ENCODE results near the gene MBNL1. TPM values are rescaled to one million over a fixed set of nuclear protein-coding genes. Genes with fewer than 3 reads are reported as not detected.

Gene MBNL1
- polyA plus RNA-seq, 1 experiment, result 203 TPM

DNA sequence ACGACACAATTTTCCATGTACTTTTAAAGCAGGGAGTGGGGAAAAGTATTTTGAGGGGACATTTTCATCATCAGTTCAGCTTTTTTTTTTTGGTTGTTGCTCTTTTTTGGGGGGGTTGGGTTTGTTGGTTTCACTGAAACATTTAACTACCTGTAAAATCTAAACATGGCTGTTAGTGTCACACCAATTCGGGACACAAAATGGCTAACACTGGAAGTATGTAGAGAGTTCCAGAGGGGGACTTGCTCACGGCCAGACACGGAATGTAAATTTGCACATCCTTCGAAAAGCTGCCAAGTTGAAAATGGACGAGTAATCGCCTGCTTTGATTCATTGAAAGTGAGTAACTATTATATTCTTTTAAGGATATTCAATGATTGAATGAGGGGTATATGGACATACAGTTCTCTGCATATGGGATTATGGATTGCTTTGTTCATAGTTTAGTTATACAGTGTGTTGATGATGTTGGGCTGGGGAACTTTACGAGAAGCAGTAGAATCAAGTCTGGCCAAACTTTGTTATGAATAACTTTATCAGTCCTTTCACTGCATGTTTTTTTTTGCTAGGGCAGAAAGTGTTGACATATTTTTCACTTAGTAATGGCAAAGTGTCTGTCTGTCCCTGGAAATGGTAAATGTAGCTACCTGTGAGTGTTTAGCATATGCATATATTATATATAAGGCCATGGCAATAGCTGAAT is 31.5 kb downstream of the MBNL1 start:
- CTCF ChIA-PET, result interaction anchor here (0.7 to 1.7 kb wide), 3 partner anchors 14 to 228 kb away, joined by 3 to 10 read pairs (median 3); no protein-coding TSS in a partner anchor
- TF ChIP-seq, protein P1, sequence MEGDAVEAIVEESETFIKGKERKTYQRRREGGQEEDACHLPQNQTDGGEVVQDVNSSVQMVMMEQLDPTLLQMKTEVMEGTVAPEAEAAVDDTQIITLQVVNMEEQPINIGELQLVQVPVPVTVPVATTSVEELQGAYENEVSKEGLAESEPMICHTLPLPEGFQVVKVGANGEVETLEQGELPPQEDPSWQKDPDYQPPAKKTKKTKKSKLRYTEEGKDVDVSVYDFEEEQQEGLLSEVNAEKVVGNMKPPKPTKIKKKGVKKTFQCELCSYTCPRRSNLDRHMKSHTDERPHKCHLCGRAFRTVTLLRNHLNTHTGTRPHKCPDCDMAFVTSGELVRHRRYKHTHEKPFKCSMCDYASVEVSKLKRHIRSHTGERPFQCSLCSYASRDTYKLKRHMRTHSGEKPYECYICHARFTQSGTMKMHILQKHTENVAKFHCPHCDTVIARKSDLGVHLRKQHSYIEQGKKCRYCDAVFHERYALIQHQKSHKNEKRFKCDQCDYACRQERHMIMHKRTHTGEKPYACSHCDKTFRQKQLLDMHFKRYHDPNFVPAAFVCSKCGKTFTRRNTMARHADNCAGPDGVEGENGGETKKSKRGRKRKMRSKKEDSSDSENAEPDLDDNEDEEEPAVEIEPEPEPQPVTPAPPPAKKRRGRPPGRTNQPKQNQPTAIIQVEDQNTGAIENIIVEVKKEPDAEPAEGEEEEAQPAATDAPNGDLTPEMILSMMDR (IDR thresholded peaks at IDR 0.05; ENCODE audit: insufficient read depth, low read depth, low read length), result no peak
- POLR2A ChIA-PET, result no interaction called here

DNA sequence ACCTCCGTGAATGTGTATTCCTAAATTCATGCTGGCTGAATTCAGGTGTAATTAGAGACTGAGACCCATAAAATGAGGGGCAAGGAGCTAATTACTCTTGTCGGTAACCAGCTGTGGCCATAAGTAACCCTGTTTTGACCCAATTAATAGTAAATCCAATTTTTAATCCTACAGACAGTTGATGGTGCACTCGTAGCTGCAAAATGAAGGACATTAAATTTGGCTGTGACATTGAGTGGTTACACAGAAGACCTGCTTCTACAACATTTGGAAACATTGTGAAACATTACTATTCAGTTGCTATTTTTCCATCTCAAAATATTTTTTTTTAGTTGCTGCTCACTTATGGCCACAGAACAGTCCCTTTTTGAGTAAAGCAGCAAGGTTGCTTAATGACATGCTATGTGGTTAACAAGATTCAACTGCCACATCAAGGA is 33.0 kb downstream of the MBNL1 start:
- Histone ChIP-seq H3K27me3 (ENCODE audit: control insufficient read depth, insufficient read depth, low read length) (no peaks in the 10 kb centered on the region), H3K4me3 (ENCODE audit: low read depth, low read length) (peak overlapping the region; percentile 4; the same call in 1 of the 2 replicates), H3K36me3 (ENCODE audit: control insufficient read depth, insufficient read depth, low read length) (no peaks in the 10 kb centered on the region)
- DNase-seq (ENCODE audit: low read depth), result no peak
- POLR2A ChIA-PET, result interaction anchor here (0.8 kb wide), 1 partner anchor 27 kb away, joined by 3 read pairs; no protein-coding TSS in a partner anchor
- CTCF ChIA-PET, result no interaction called here
- TF ChIP-seq, protein P1 (IDR thresholded peaks at IDR 0.05; ENCODE audit: insufficient read depth, low read depth, low read length), result no peak

More for the DNA sequence above, 31.5 kb downstream of the MBNL1 start:
- Histone ChIP-seq H3K36me3 (ENCODE audit: control insufficient read depth, insufficient read depth, low read length) (no peaks in the 10 kb centered on the region; the same call in 1 of the 2 replicates), H3K27me3 (ENCODE audit: control insufficient read depth, insufficient read depth, low read length) (no peaks in the 10 kb centered on the region), H3K4me3 (ENCODE audit: low read depth, low read length) (peak overlapping the region; percentile 4; the same call in 1 of the 2 replicates)
- no peak for DNase-seq (ENCODE audit: low read depth)

DNA sequence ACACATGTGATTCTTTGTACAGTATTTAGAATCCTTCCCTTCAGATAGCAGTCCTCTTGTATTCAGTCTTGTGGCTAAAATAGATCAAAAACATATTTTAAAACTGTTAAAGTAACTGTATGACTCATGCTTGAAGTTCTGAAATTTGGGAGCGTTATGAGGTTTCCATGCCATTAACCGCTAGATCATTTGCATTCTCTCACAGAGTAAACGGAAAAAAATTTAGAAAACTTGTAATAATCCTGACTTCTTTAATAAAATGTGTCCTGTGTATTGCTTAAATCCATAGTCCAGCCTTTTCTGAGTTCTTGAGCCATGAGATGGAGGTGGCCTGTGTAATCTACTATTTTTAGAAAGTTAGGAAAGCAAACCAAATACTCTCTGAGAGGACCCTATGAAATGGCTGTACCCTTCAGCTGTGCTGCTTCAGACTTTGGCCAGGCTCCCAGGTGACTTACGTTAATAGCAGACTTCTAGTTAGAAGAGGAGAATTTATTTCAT is 33.8 kb downstream of the MBNL1 start:
- H3K36me3 ChIP-seq (ENCODE audit: control insufficient read depth, insufficient read depth, low read length), result no peaks in the 10 kb centered on the region
- TF ChIP-seq, protein P1 (IDR thresholded peaks at IDR 0.05; ENCODE audit: insufficient read depth, low read depth, low read length), result no peak
- H3K27me3 ChIP-seq (ENCODE audit: control insufficient read depth, insufficient read depth, low read length), result no peaks in the 10 kb centered on the region
- H3K4me3 ChIP-seq (ENCODE audit: low read depth, low read length), result no peak overlapping the region
- POLR2A ChIA-PET, result interaction anchor here (0.8 kb wide), 1 partner anchor 26 kb away, joined by 3 read pairs; no protein-coding TSS in a partner anchor
- CTCF ChIA-PET, result interaction anchor here (0.7 kb wide), 1 partner anchor 1295 kb away, joined by 3 read pairs; no protein-coding TSS in a partner anchor
- DNase-seq (ENCODE audit: low read depth), result peak; percentile 98

DNA sequence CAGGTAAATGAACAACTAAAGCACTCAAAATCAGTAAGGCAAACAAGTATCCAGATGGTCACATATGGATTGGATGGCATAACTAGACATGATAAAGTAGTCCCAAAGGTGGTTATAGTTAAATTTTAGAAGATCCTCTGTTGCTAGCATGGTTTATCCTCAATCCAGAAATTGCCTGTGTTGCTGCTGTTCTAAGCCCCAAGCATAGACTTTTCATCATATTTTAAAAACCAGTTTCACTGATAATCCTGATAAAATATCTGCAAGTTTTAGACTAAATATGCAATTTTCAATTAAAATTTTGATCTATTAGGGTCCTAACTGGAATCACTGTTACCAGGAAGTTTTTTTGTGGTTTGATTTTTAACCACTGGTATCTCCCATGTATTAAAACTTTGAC is 35.4 kb downstream of the MBNL1 start:
- no peak for DNase-seq (ENCODE audit: low read depth)
- CTCF ChIA-PET, result no interaction called here
- Histone ChIP-seq H3K27me3 (ENCODE audit: control insufficient read depth, insufficient read depth, low read length) (no peaks in the 10 kb centered on the region), H3K36me3 (ENCODE audit: control insufficient read depth, insufficient read depth, low read length) (no peaks in the 10 kb centered on the region; the same call in 1 of the 2 replicates), H3K4me3 (ENCODE audit: low read depth, low read length) (no peak overlapping the region)
- TF ChIP-seq, protein P1 (IDR thresholded peaks at IDR 0.05; ENCODE audit: insufficient read depth, low read depth, low read length), result no peak
- POLR2A ChIA-PET, result no interaction called here

DNA sequence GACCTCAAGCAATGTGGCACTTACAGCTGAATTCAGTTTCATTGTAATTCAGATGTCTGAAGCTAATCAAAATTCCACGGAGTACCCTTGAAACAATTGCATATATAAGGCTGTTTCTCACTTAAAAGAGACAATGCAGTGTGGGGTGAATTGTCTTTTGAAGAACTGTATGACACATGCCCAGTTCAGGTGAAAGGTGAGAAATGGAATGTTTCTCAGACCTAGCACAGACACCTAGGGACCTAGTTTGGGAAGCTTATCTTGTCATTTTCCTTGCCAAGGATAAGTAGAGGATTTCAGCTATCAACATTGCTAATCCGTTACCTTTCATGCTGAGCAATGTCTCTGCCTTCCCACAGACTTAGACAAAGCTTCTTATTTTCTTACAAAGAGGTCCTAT is 36.3 kb downstream of the MBNL1 start:
- no peak for DNase-seq (ENCODE audit: low read depth)
- ChIA-PET CTCF (interaction anchor here (0.8 kb wide), 1 partner anchor 12 kb away, joined by 3 read pairs; no protein-coding TSS in a partner anchor), POLR2A (no interaction called here)
- H3K36me3 ChIP-seq (ENCODE audit: control insufficient read depth, insufficient read depth, low read length), result no peaks in the 10 kb centered on the region; the same call in 1 of the 2 replicates
- no peaks in the 10 kb centered on the region for H3K27me3 ChIP-seq (ENCODE audit: control insufficient read depth, insufficient read depth, low read length)
- TF ChIP-seq, protein P1 (IDR thresholded peaks at IDR 0.05; ENCODE audit: insufficient read depth, low read depth, low read length), result no peak
- H3K4me3 ChIP-seq (ENCODE audit: low read depth, low read length), result no peak overlapping the region

Measured in BJ (cell line).